Measurements from ENCODE around the gene CDKN1A.

CDKN1A gene

GRCh38 chr6:36679043-36679833 lies 724 bp downstream of the CDKN1A start:
- DNase-seq, result no peak

GRCh38 chr6:36682328-36683144 lies 4.0 kb downstream of the CDKN1A start:
- peak; percentile 77 for DNase-seq

DNA sequence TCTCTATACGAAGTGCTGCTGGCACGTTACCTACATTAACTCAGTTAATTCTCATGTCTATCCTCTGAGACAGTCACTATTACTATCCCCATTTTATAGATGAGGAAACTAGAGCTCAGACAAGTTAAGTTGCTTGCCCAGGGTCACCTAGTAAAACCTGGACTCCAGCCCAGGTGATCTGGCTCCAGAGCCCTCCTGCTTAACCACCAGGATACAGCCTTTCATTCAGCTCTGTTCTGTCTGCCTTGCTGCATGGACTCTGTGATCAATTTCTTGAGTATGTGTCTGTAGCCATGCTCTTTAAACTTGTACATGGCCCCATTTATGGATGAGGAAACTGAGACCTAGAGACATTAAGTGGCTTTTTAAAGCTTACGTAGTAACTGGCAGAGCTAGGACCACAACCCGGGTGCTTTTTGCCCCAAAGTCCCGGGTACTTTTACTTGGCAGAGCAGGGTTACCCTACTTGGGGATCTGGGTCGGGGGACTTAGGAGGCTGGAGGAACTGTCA lies 4.7 kb downstream of the CDKN1A start:
- DNase-seq, result no peak

DNA sequence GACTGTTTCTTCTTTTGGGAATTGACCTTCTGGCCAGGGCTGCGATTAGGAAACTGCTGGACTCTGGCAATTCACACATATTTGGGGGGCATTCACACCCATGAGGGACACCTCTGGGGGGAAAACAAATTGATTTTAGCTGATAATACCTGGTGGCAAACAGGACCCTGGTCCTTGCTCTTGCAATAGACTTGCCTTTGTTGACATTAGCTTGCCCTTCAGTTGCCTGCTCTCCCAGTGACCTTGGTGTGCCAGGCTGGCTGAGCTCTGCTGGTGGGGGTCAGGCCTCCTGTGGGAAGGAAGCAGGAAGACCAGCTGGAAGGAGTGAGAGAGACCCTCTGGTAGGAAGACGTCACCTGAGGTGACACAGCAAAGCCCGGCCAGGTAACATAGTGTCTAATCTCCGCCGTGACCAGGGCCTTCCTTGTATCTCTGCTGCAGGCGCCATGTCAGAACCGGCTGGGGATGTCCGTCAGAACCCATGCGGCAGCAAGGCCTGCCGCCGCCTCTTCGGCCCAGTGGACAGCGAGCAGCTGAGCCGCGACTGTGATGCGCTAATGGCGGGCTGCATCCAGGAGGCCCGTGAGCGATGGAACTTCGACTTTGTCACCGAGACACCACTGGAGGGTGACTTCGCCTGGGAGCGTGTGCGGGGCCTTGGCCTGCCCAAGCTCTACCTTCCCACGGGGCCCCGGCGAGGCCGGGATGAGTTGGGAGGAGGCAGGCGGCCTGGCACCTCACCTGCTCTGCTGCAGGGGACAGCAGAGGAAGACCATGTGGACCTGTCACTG lies 5.3 kb downstream of the CDKN1A start:
- no peak for DNase-seq

- DNase-seq, result no peak
Measured at GRCh38 chr6:36684447-36684812, 5.9 kb downstream of the CDKN1A start.

GRCh38 chr6:36685166-36685924 lies 6.8 kb downstream of the CDKN1A start:
- no peak for DNase-seq

DNA sequence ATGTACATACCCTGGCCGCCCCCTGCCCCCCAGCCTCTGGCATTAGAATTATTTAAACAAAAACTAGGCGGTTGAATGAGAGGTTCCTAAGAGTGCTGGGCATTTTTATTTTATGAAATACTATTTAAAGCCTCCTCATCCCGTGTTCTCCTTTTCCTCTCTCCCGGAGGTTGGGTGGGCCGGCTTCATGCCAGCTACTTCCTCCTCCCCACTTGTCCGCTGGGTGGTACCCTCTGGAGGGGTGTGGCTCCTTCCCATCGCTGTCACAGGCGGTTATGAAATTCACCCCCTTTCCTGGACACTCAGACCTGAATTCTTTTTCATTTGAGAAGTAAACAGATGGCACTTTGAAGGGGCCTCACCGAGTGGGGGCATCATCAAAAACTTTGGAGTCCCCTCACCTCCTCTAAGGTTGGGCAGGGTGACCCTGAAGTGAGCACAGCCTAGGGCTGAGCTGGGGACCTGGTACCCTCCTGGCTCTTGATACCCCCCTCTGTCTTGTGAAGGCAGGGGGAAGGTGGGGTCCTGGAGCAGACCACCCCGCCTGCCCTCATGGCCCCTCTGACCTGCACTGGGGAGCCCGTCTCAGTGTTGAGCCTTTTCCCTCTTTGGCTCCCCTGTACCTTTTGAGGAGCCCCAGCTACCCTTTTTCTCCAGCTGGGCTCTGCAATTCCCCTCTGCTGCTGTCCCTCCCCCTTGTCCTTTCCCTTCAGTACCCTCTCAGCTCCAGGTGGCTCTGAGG lies 7.6 kb downstream of the CDKN1A start:
- DNase-seq, result no peak

DNA sequence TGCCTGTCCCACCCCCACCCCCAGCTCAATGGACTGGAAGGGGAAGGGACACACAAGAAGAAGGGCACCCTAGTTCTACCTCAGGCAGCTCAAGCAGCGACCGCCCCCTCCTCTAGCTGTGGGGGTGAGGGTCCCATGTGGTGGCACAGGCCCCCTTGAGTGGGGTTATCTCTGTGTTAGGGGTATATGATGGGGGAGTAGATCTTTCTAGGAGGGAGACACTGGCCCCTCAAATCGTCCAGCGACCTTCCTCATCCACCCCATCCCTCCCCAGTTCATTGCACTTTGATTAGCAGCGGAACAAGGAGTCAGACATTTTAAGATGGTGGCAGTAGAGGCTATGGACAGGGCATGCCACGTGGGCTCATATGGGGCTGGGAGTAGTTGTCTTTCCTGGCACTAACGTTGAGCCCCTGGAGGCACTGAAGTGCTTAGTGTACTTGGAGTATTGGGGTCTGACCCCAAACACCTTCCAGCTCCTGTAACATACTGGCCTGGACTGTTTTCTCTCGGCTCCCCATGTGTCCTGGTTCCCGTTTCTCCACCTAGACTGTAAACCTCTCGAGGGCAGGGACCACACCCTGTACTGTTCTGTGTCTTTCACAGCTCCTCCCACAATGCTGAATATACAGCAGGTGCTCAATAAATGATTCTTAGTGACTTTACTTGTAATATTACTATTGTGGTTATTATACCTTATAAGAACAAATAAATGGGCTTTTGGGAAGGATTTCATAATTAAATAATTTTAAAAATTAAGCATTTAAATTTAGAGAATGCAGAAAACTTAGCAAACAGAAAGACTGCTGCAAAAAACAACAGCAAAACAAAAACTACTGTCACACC lies 8.4 kb downstream of the CDKN1A start:
- DNase-seq, result no peak

DNA sequence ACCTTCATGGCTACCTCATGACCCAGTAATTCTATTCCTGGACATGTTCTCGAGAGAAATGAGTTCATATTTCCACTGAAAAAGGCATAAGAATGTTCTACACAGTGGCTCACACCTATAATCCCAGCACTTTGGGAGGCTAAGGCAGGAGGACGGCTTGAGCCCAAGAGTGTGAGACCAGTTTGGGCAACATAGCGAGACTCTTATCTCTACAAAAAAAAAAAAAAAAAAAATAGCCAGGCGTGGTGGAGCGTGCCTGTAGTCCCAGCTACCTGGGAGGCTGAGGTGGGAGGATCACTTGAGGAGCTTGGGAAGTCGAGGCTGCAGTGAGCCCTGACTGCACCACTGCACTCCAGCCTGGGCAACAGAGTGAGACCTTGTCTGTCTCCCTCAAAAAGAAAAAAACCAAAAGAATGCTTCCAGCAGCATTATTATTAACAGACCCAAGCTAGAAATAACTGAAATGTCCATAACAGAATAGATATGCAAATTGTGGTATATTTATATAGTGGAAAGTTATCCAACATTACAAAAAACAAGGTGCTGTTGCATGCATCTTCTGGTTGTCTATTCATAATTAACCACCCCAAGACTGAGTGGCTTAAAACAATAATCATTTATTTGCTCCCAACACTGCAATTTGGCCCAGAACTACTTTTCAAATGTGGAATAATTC lies 9.7 kb downstream of the CDKN1A start:
- no peak for DNase-seq

GRCh38 chr6:36688739-36689075 lies 10.2 kb downstream of the CDKN1A start:
- DNase-seq, result no peak

DNA sequence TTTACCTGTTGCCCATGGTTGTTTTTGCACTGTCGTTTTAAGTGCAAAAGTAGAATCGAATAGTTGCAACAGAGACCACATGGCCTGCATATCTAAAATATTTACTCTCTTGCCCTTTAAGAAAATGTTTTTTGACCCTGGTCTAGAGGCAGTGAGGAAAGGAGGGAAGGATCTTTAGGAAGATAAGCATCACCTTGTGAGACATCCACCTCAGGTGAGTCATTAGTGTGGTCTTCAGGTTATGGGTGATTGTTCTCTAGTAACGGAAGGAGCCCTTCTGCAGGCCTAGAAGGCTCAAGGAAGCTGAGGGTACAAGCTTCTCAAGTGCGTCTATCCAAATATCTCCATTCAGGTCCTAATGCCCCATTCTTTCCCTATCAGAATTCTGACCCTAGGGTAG lies 12.5 kb downstream of the CDKN1A start:
- no peak for DNase-seq

GRCh38 chr6:36691612-36692011 lies 13.1 kb downstream of the CDKN1A start:
- no peak for DNase-seq

DNA sequence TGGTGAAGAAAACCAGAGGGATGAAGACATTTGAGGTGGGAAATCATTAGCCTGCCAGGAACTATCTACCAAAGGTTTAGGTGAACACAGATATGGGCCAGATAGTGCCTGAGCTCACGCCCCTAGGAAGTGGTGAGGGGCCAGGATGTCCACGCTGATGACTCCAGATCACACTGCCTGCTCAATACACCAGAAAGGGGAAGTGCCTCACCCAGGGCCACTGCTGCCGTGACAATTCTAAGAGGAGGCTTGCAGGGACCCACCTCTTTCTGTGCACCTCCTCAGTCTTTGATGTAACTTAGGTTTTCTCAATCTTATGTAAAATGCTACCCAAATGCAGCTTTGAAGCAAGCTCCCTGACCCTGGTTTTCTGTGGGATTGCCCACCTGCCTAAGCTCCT lies 13.7 kb downstream of the CDKN1A start:
- DNase-seq, result no peak

DNA sequence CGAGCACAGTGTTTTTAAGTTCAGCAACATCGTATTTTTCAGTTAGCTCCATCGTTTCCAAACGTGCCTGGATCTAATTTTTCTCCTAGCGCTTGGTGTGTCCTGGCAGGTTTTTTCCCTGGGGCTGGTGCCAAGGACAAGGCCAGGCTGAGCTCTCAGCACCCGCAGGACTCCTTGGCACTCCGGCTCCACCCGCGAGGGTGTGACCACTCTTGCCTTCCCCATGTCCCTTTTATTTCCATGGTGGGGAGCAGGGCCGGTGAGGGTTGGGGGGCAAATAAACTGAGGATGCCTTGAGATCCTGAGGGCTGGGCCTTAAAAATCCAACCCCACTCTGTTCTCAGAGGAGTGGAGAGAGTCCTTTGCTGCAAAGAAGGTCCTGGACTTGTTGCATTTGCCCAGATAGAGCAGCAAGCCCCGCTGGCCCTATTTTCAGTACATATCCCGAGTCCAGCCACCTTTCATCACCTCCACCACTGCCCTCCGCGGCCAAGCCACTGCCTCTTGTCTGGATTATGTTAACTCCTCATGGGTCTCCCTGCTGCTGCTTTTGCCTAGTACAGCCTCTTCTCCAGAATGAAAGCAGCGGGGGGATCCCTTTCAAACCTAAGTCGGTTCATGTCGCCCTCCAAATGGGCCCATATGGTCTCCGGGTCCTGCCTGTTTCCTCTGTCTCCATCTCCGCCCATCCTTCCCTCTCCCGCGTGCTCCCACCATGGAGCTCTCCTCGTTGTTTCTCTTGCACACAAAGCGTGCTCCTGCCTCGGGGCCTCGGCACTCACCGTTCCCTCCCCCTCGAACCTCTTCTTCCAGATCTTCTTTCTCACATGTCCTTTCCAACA lies 14.6 kb downstream of the CDKN1A start:
- no peak for DNase-seq

DNA sequence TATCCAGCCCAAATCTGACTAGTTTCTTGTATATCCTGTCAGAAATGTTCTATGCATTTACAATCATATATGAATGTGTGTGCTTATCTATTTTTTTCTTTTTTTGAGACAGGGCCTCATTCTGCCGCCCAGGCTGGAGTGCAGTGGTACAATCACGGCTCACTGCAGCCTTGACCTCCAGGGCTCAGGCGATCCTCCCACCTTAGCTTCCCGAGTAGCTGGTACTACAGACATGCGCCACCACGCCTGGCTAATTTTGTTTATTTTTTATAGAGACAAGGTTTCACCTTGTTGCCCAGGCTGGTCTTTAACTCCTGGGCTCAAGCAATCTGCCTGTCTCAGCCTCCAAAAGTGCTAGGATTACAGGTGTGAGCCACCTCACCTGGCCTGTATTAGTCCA lies 16.1 kb downstream of the CDKN1A start:
- no peak for DNase-seq

DNA sequence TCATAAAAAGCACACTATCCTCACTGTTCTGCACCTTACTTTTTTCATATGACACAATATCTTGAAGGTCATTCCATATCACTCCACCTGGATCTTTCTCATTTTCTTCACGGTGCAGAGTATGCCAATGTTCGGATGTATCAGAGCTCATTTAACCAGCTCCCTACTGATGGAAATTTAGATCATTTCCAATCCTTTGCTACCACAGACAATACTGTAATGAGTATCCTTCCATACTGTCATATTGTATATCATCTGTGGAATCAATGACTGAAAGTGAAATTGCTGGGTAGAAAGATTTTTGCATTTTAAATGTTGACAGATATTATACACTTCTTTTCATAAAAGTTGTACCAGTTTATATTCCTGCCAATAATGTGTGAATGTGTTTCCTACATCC lies 16.9 kb downstream of the CDKN1A start:
- DNase-seq, result no peak

DNA sequence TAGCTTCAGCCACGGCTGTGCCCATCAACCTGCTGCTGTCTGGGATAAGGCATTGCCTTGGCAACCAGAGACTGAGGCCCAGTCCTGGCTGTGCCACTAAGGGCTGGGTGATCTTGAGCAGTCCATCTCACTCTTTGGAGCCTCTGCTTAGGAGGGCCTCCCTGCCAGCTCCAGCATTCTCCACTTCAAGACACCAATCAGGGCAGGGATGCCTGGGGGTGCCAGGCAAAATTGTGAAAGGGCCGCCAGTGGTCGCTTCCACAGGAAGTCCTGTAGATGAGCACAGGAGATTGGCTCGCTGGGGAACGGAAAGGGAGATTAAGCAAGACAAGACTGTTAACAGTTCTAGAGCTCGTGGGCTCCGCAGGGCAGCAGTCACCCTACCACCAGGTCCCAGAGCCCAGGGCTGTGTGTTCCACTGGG lies 19.0 kb downstream of the CDKN1A start, which contains the start of gene RAB44:
TSS of gene RAB44 (plus strand) at position 346 of the 423 bp plus-strand sequence. CDS start 6,410 bp downstream, outside the sequence.
- no peak for DNase-seq

GRCh38 chr6:36698196-36698595 lies 19.7 kb downstream of the CDKN1A start:
- DNase-seq, result no peak

- DNase-seq, result no peak
Measured at GRCh38 chr6:36698871-36699271, 20.4 kb downstream of the CDKN1A start.

All from activated CD4-positive, alpha-beta T cell treated with anti-CD3 and anti-CD28 coated beads, Interleukin-2, amount 50 U/mL, for 1 hour (primary cell).